Neutrophil (primary cell): ENCODE results near the gene WDR5B.

Experiments used
- H3K27ac ChIP-seq: fragments of 200-600 bp; sonication (generic); 2 replicates; pipeline ENCODE4 v1.5.1; 2016; ENCODE audit warnings: mild to moderate bottlenecking, moderate library complexity
- H3K27me3 ChIP-seq: fragments of 200-600 bp; sonication (generic); 2 replicates; pipeline ENCODE4 v1.6.0; 2016; ENCODE audit warnings: mild to moderate bottlenecking
- H3K36me3 ChIP-seq: fragments of 200-600 bp; sonication (generic); 2 replicates; pipeline ENCODE4 v1.5.1; 2017
- H3K4me1 ChIP-seq, 2 experiments: fragments of 200-600 bp in 1 of 2; sonication (generic) in 1 of 2; 1 replicate in 1 of 2; 2 replicates in 1 of 2; pipeline versions ENCODE4 v1.5.1 to v1.6.1; 2013 to 2016; ENCODE audit warnings: low read depth in 1 of 2, low read length in 1 of 2, mild to moderate bottlenecking in 1 of 2, moderate library complexity in 1 of 2; ENCODE audit not compliant: control insufficient read depth in 1 of 2, insufficient read depth in 1 of 2
- H3K4me3 ChIP-seq, 2 experiments: fragments of 200-600 bp in 1 of 2; sonication (generic) in 1 of 2; 1 replicate in 1 of 2; 2 replicates in 1 of 2; pipeline ENCODE4 v1.5.1; 2013 to 2016; ENCODE audit warnings: low read depth in 1 of 2, low read length in 1 of 2, mild to moderate bottlenecking in 1 of 2, moderate library complexity in 1 of 2
- H3K9me3 ChIP-seq: fragments of 200-600 bp; sonication (generic); 2 replicates; pipeline ENCODE4 v1.5.1; 2016
- CTCF ChIP-seq: fragments of 200-600 bp; sonication (generic); IDR thresholded peaks from 2 replicates; pipeline ENCODE4 v1.5.1; 2016; ENCODE audit warnings: antibody characterized with exemption

WDR5B gene

GRCh38 chr3:122409446-122409845 lies 6.4 kb downstream of the WDR5B start:
- H3K27ac ChIP-seq = peak overlapping the region; percentile 84
- H3K36me3 ChIP-seq = peaks cover 10% of the 10 kb centered on the region

GRCh38 chr3:122407946-122408345 lies 7.9 kb downstream of the WDR5B start:
- Histone ChIP-seq H3K9me3 (no peaks in the 10 kb centered on the region), H3K27ac (peak overlapping the region; percentile 84), H3K4me3 (no peak overlapping the region), H3K27me3 (no peaks in the 10 kb centered on the region), H3K4me1 (peaks cover 17 to 19% of the 10 kb centered on the region in 2 experiments), H3K36me3 (peaks cover 16% of the 10 kb centered on the region)
- TF ChIP-seq CTCF = no peak

More at GRCh38 chr3:122409446-122409845, 6.4 kb downstream of the WDR5B start:
- H3K4me3 ChIP-seq = peak overlapping the region; percentile 44 to 57
- no peaks in the 10 kb centered on the region for H3K9me3 ChIP-seq
- H3K4me1 ChIP-seq = peaks cover 17 to 19% of the 10 kb centered on the region in 2 experiments
- no peaks in the 10 kb centered on the region for H3K27me3 ChIP-seq
- TF ChIP-seq CTCF = no peak

GRCh38 chr3:122406198-122406597 lies 9.7 kb downstream of the WDR5B start:
- no peak for TF ChIP-seq CTCF
- Histone ChIP-seq H3K36me3 (peaks cover 16% of the 10 kb centered on the region), H3K27ac (no peak overlapping the region), H3K4me1 (peaks cover 17 to 19% of the 10 kb centered on the region in 2 experiments), H3K9me3 (no peaks in the 10 kb centered on the region), H3K27me3 (no peaks in the 10 kb centered on the region), H3K4me3 (no peak overlapping the region)

DNA sequence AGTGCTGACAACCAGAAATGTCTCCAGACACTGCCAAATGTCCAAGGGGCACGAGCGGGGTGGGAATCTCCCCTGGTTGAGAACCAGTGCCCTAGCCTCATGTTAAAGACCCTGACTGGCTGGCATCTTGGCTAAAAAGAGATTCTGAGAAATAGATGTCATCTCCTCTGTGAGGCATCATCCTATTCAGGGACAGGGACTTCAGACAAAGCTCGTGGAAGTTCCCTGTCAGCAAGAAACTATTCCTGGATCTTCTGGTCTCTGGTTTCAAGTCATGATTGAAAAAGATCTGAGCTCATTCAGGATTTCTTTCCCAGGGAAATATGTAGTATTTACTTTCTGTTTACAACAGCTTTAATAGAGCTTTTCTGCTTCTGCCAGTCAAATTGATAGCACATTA lies 10.8 kb downstream of the WDR5B start:
- Histone ChIP-seq H3K27ac (no peak overlapping the region), H3K9me3 (no peaks in the 10 kb centered on the region), H3K36me3 (peaks cover 16% of the 10 kb centered on the region), H3K4me1 (peaks cover 15 to 16% of the 10 kb centered on the region in 2 experiments), H3K4me3 (no peak overlapping the region), H3K27me3 (no peaks in the 10 kb centered on the region)
- no peak for TF ChIP-seq CTCF

GRCh38 chr3:122403489-122403888 lies 12.4 kb downstream of the WDR5B start:
- Histone ChIP-seq H3K36me3 (peaks cover 16% of the 10 kb centered on the region), H3K9me3 (no peaks in the 10 kb centered on the region), H3K27me3 (no peaks in the 10 kb centered on the region), H3K4me1 (peaks cover under 1% of the 10 kb centered on the region in 2 experiments), H3K27ac (no peak overlapping the region), H3K4me3 (no peak overlapping the region)
- no peak for TF ChIP-seq CTCF

DNA sequence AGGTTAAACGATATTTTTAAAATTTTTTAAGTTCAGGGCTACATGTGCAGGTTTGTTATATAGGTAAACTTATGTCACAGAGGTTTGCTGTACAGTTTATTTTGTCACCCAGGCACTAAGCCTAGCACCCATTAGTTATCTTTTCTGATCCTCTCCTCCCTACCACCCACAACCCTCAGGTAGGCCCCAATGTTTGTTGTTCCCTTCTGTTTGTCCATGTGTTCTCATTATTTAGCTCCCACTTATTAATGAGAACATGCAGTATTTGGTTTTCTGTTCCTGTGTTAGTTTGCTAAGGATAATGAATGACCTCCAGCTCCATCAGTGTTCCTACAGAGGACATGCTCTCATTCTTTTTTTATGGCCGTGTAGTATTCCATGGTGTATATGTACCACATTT lies 16.9 kb downstream of the WDR5B start:
- Histone ChIP-seq H3K4me3 (no peak overlapping the region), H3K36me3 (peaks cover under 1% of the 10 kb centered on the region), H3K27me3 (no peaks in the 10 kb centered on the region), H3K9me3 (no peaks in the 10 kb centered on the region), H3K27ac (no peak overlapping the region), H3K4me1 (no peaks in the 10 kb centered on the region)
- no peak for TF ChIP-seq CTCF
